K562 (cell line): Measurements from ENCODE around the gene OR2C1. TPM values are rescaled to one million over a fixed set of nuclear protein-coding genes. Genes with fewer than 3 reads are reported as not detected.

ENCODE experiments used
- BRD4 ChIP-seq: fragments of 200-600 bp; sonication (generic); IDR thresholded peaks from 2 replicates; pipeline ENCODE4 v1.6.1; 2017; ENCODE audit warnings: inconsistent platforms
- CBX8 ChIP-seq: fragments of 200-600 bp; sonication (generic); IDR thresholded peaks from 2 replicates; pipeline ENCODE4 v1.6.1; 2012; ENCODE audit warnings: borderline replicate concordance, mixed run types, low read depth, mild to moderate bottlenecking, moderate library complexity, mixed read lengths, low read length, control low read depth, inconsistent platforms; ENCODE audit not compliant: poor library complexity, severe bottlenecking; ENCODE audit errors: extremely low read depth
- CSDE1 ChIP-seq, 2 experiments: fragments of 450-650 bp; IDR thresholded peaks; 2 replicates each; pipeline ENCODE4 v1.6.1; 2016; ENCODE audit warnings: mild to moderate bottlenecking in 1 of 2
- ELF4 ChIP-seq: fragments of 450-650 bp; formaldehyde crosslinking; IDR thresholded peaks from 2 replicates; pipeline ENCODE4 v1.4.0; 2022; ENCODE audit warnings: missing genetic modification characterization
- EP400 ChIP-seq: fragments of 450-650 bp; IDR thresholded peaks from 2 replicates; pipeline ENCODE4 v1.6.1; 2017; ENCODE audit warnings: antibody characterized with exemption, mild to moderate bottlenecking, moderate library complexity
- GABPB1 ChIP-seq: sonication (generic); formaldehyde crosslinking; IDR thresholded peaks from 2 replicates; pipeline ENCODE4 v1.8.0; 2022; ENCODE audit warnings: mild to moderate bottlenecking, missing genetic modification reagents
- HNRNPL ChIP-seq: fragments of 200-400 bp; formaldehyde crosslinking; IDR thresholded peaks from 2 replicates; pipeline ENCODE4 v1.6.1; 2017; ENCODE audit warnings: low read depth, mild to moderate bottlenecking, low read length
- MTA2 ChIP-seq: fragments of 450-650 bp; IDR thresholded peaks from 2 replicates; pipeline ENCODE4 v1.6.1; 2016; ENCODE audit warnings: low read depth
- PHF21A ChIP-seq: fragments of 450-650 bp; IDR thresholded peaks from 2 replicates; pipeline ENCODE4 v1.6.1; 2017; ENCODE audit warnings: low read depth, borderline replicate concordance
- POLR2G ChIP-seq: fragments of 200-400 bp; formaldehyde crosslinking; IDR thresholded peaks from 2 replicates; pipeline ENCODE4 v1.6.1; 2017; ENCODE audit warnings: low read depth, mild to moderate bottlenecking, antibody characterized with exemption, low read length, moderate library complexity
- PPARD ChIP-seq: fragments of 250-450 bp; sonication (Bioruptor Pico); IDR thresholded peaks from 2 replicates; pipeline ENCODE4 v1.8.0; 2022; ENCODE audit warnings: inconsistent platforms, mild to moderate bottlenecking, moderate library complexity
- RBBP5 ChIP-seq: fragments of 200-600 bp; sonication (generic); IDR thresholded peaks from 2 replicates; pipeline ENCODE4 v1.6.1; 2012; ENCODE audit warnings: borderline replicate concordance, mild to moderate bottlenecking, low read length, control low read depth, inconsistent platforms; ENCODE audit not compliant: insufficient read depth, poor library complexity, severe bottlenecking
- RBM17 ChIP-seq: fragments of 200-400 bp; formaldehyde crosslinking; IDR thresholded peaks from 2 replicates; pipeline ENCODE4 v1.6.1; 2017; ENCODE audit warnings: low read depth, mild to moderate bottlenecking, low read length, borderline replicate concordance
- RBM25 ChIP-seq: fragments of 200-400 bp; formaldehyde crosslinking; IDR thresholded peaks from 2 replicates; pipeline ENCODE4 v1.6.1; 2018; ENCODE audit warnings: low read length, low read depth, moderate library complexity; ENCODE audit not compliant: severe bottlenecking
- TAF15 ChIP-seq: fragments of 200-400 bp; formaldehyde crosslinking; IDR thresholded peaks from 2 replicates; pipeline ENCODE4 v1.6.1; 2017; ENCODE audit warnings: mild to moderate bottlenecking, low read depth, low read length, moderate library complexity
- TARDBP ChIP-seq: fragments of 450-650 bp; IDR thresholded peaks from 2 replicates; pipeline ENCODE4 v1.6.1; 2016
- TBP ChIP-seq: optimal IDR thresholded peaks from 2 replicates; pipeline ENCODE3; 2011; ENCODE audit warnings: low read depth, low read length, improper control_type of control experiment
- ZNF239 ChIP-seq: fragments of 250-450 bp; sonication (Bioruptor Pico); IDR thresholded peaks from 2 replicates; pipeline ENCODE4 v1.4.0; 2020; ENCODE audit warnings: mild to moderate bottlenecking
- ZNF436 ChIP-seq: fragments of 250-450, 450-650 bp; sonication (Bioruptor Pico); formaldehyde crosslinking; IDR thresholded peaks from 2 replicates; pipeline ENCODE4 v1.7.0; 2020; ENCODE audit warnings: mild to moderate bottlenecking
- ZNF57 ChIP-seq: fragments of 450-650 bp; formaldehyde crosslinking; IDR thresholded peaks from 2 replicates; pipeline ENCODE4 v1.4.0; 2020; ENCODE audit warnings: mild to moderate bottlenecking, moderate library complexity
- ZNF589 ChIP-seq: fragments of 200-800 bp; sonication (Bioruptor generic); IDR thresholded peaks from 2 replicates; pipeline ENCODE4 v1.6.1; 2016; ENCODE audit warnings: low read depth, missing genetic modification characterization, missing compliant biosample characterization
- polyA plus RNA-seq, 8 experiments: library from polyadenylated mRNA; depleted of rRNA in 4 of 8; stranded (reverse) in 5 of 8; unstranded in 3 of 8; fragments of >200 nt; fragmentation: Nextera tagmentation in 2 of 8; fragmentation: Illumina TruSeq in 1 of 8; extraction: Ambion mirVana in 2 of 8; extraction: Trizol in 1 of 8; gene quantifications; 2 replicates each; pipeline versions ENCODE4 v1.2.1 to v1.2.3, GENCODE V29; 2011 to 2014; ENCODE audit warnings: inconsistent platforms in 1 of 8, missing spikeins in 1 of 8
- total RNA-seq, 7 experiments: library from RNA; depleted of rRNA in 6 of 7; stranded (reverse); fragments of >200 nt in 6 of 7; fragmentation: Illumina TruSeq in 2 of 7; extraction: Trizol in 2 of 7; gene quantifications; 2 replicates each; pipeline versions ENCODE4 v1.2.1 to v1.2.3, GENCODE V29; 2011 to 2021; ENCODE audit warnings: low replicate concordance in 1 of 7
- TF ChIP-seq, protein P1 (sequence below): fragments of 450-650 bp; IDR thresholded peaks from 2 replicates; pipeline ENCODE4 v1.6.1; 2016; ENCODE audit warnings: mild to moderate bottlenecking
- TF ChIP-seq, protein P2 (sequence below): fragments of 450-650 bp; formaldehyde crosslinking; IDR thresholded peaks from 2 replicates; pipeline ENCODE4 v1.4.0; 2022; ENCODE audit warnings: missing genetic modification characterization
- TF ChIP-seq, protein P3 (sequence below): fragments of 250-450 bp; sonication (Bioruptor Pico); IDR thresholded peaks from 2 replicates; pipeline ENCODE4 v1.5.0; 2020; ENCODE audit warnings: mild to moderate bottlenecking

Gene OR2C1
- total and polyA plus RNA-seq, 9 of the 15 experiments (the other 6 are each of a cell fraction or from before 2014, with no cell fraction given) = not detected

DNA sequence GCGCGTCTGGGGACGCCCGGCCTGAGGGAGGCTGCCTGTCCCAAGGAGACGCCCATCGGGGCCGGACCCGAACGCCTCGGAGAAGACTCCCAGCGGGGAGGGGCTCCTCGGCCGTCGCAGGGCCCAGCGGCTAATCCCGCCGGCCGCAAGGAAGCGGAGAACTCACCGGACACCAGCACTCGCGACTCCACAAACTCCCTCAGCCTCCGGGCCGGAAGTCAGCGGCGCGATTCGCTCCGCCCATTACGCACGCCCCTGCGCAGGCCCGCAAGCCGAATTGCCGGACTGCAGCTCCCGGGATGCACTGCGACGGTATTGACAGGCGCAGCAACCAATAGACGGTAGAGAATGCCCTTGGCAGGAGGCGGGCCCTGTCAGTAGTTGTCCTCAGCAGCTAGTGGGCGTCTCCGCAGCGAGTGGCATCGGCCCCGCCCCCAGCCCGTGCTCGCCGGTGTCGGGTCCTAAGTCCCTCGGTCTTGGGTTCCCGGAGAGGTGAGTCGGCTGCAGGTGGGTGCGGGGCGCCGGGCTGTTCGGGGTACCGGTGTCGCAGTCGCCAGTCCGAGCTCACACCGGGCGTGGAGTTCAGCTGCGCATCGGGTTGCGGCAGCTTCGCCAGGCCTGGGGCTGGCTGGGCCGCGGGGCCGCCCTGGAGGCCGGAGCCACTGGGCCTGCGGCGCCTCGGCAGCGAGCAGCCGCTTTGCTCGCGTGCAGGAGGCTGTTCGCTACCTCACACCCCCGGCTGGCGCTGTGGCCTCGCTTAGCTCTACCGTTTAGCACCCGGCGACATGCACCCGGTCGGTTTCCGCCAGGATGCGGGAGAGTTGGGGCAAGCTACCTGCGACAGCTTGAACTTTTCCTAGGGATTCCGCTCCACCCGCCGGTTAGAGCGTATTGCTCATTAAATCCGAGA lies 45.3 kb downstream of the OR2C1 start, which contains the start of the genes ZNF174 and ZSCAN32 (continued):
- TF ChIP-seq HNRNPL (peak; percentile 57; the same call in 1 of the 2 replicates), TARDBP (no peak), TBP (peak; percentile 76), MTA2 (no peak), PHF21A (no peak), CSDE1 (IDR thresholded peaks at IDR 0.05) (no peak), ZNF57 (no peak), TAF15 (no peak), RBM17 (no peak), BRD4 (no peak), EP400 (peak; percentile 34; the same call in 1 of the 2 replicates), GABPB1 (CRISPR knock-in tag) (peak; percentile 94), ZNF239 (CRISPR knock-in tag) (no peak), ZNF589 (CRISPR knock-in tag) (no peak), POLR2G (peak; percentile 92), ZNF436 (CRISPR knock-in tag) (no peak), RBBP5 (peak; percentile 84), PPARD (CRISPR knock-in tag) (no peak), ELF4 (CRISPR knock-in tag) (no peak; the same call in 1 of the 2 replicates), CBX8 (no peak), RBM25 (peak; percentile 89)
- TF ChIP-seq, protein P1, sequence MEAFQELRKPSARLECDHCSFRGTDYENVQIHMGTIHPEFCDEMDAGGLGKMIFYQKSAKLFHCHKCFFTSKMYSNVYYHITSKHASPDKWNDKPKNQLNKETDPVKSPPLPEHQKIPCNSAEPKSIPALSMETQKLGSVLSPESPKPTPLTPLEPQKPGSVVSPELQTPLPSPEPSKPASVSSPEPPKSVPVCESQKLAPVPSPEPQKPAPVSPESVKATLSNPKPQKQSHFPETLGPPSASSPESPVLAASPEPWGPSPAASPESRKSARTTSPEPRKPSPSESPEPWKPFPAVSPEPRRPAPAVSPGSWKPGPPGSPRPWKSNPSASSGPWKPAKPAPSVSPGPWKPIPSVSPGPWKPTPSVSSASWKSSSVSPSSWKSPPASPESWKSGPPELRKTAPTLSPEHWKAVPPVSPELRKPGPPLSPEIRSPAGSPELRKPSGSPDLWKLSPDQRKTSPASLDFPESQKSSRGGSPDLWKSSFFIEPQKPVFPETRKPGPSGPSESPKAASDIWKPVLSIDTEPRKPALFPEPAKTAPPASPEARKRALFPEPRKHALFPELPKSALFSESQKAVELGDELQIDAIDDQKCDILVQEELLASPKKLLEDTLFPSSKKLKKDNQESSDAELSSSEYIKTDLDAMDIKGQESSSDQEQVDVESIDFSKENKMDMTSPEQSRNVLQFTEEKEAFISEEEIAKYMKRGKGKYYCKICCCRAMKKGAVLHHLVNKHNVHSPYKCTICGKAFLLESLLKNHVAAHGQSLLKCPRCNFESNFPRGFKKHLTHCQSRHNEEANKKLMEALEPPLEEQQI = no peak
- TF ChIP-seq, protein P2, sequence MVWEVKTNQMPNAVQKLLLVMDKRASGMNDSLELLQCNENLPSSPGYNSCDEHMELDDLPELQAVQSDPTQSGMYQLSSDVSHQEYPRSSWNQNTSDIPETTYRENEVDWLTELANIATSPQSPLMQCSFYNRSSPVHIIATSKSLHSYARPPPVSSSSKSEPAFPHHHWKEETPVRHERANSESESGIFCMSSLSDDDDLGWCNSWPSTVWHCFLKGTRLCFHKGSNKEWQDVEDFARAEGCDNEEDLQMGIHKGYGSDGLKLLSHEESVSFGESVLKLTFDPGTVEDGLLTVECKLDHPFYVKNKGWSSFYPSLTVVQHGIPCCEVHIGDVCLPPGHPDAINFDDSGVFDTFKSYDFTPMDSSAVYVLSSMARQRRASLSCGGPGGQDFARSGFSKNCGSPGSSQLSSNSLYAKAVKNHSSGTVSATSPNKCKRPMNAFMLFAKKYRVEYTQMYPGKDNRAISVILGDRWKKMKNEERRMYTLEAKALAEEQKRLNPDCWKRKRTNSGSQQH (CRISPR knock-in tag) = no peak
- TF ChIP-seq, protein P3, sequence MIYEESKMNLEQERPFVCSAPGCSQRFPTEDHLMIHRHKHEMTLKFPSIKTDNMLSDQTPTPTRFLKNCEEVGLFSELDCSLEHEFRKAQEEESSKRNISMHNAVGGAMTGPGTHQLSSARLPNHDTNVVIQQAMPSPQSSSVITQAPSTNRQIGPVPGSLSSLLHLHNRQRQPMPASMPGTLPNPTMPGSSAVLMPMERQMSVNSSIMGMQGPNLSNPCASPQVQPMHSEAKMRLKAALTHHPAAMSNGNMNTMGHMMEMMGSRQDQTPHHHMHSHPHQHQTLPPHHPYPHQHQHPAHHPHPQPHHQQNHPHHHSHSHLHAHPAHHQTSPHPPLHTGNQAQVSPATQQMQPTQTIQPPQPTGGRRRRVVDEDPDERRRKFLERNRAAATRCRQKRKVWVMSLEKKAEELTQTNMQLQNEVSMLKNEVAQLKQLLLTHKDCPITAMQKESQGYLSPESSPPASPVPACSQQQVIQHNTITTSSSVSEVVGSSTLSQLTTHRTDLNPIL = no peak
